ENCODE data around the gene WDR4. TPM values are rescaled to one million over a fixed set of nuclear protein-coding genes. Genes with fewer than 3 reads are reported as not detected.

Gene WDR4
- total and polyA plus RNA-seq, 8 donors: 5.2 to 17.8 (median 8.8) TPM

DNA sequence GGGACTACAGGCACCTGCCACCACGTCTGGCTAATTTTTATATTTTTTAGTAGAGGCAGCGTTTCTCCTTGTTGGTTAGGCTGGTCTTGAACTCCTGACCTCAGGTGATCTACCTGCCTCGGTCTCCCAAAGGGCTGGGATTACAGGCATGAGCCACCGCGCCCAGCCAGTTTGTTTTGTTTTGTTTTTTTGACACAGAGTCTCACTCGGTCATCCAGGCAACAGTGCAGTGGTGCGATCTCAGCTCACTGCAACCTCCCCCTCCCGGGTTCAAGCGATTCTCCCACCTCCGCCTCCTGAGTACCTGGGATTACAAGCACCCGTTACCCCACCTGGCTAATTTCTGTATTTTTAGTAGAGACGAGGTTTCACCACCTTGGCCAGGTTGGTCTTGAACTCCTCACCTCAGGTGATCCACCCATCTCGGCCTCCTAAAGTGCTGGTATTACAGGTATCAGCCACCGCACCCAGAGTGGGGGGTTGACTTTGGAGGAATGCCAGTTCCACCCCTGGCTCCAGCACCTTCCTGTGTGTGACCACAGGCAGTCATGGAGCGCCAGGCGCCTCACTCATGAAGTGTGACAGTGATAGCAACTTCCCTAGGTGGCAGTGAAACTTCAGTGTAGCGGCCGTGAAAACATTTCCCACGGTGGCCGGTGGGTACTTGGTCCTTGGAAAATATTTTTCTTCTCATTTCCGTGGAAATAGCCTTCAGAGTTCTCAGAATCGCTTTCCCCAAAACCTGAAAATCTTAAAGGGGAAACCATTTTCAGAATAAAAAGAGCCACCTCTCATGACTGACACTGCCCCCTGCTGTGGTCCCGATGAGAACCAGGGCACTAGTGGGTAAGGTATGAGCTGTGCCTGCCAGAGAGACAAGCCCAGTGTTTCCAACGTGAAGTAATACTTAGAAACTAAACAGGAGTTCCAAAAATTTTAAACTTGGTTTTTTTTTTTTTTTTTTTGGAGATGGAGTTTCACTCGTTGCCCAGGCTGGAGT lies 48.6 kb downstream of the WDR4 start:
- WGBS, 2 donors: 60 to 63% methylated on average over 25 of the region's 25 CpGs
- FAIRE-seq (no peak), ATAC-seq (peak in 2 of 4 donors; percentile 11 to 25), DNase-seq (peak in 1 of 6 donors; percentile 42)
- Histone ChIP-seq H3K4me1 (no peaks in the 10 kb centered on the region), H3K4me3 (no peak overlapping the region), H3K27ac (no peak overlapping the region), H3K36me3 (no peaks in the 10 kb centered on the region), H3K27me3 (no peaks in the 10 kb centered on the region), H3K9me3 (no peaks in the 10 kb centered on the region)
- intact Hi-C loops (cut with DNase I): no loop called here
- no peak for TF ChIP-seq CTCF (IDR thresholded peaks at IDR 0.05)

- Histone ChIP-seq H3K27ac (no peak overlapping the region), H3K4me3 (no peak overlapping the region), H3K36me3 (no peaks in the 10 kb centered on the region), H3K4me1 (no peaks in the 10 kb centered on the region), H3K27me3 (no peaks in the 10 kb centered on the region), H3K9me3 (no peaks in the 10 kb centered on the region)
- TF ChIP-seq CTCF (IDR thresholded peaks at IDR 0.05): no peak
- intact Hi-C loops (cut with DNase I): loop anchor here in 1 of 3 donors (10.0 kb wide), 1 partner anchor 235 kb away; no protein-coding TSS in a partner anchor
- DNase-seq: peak in 1 of 6 donors; percentile 6
- WGBS, 2 donors: 81 to 87% methylated on average over 4 of the region's 4 CpGs
- ATAC-seq: no peak
- FAIRE-seq: no peak
Observed at GRCh38 chr21:42829954-42830353, 49.4 kb downstream of the WDR4 start.

GRCh38 chr21:42829417-42829816 lies 49.9 kb downstream of the WDR4 start:
- Histone ChIP-seq H3K9me3 (no peaks in the 10 kb centered on the region), H3K36me3 (no peaks in the 10 kb centered on the region), H3K4me3 (no peak overlapping the region), H3K4me1 (no peaks in the 10 kb centered on the region), H3K27ac (no peak overlapping the region), H3K27me3 (no peaks in the 10 kb centered on the region)
- no peak for TF ChIP-seq CTCF (IDR thresholded peaks at IDR 0.05)
- ATAC-seq (no peak), DNase-seq (peak in 1 of 6 donors; percentile 9), FAIRE-seq (no peak)
- intact Hi-C loops (cut with DNase I): loop anchor here in 1 of 3 donors (10.0 kb wide), 1 partner anchor 235 kb away; no protein-coding TSS in a partner anchor
- WGBS, 2 donors: 83 to 89% methylated on average over 9 of the region's 9 CpGs

DNA sequence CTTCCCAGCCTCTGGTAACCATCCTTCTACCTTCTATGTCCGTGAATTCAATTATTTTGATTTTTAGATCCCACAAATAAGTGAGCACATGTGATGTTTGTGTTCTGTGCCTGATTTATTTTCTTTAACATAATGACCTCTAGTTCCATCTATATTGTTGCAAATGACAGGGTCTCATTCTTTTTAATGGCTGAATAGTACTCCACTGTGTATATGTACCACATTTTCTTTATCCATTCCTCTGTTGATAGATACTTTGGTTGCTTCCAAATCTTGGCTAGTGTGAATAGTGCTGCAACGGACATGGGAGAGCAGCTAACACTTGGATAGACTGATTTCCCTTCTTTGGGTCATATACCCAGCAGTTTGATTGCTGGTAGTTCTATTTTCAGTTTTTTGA lies 51.8 kb downstream of the WDR4 start:
- Histone ChIP-seq H3K36me3 (no peaks in the 10 kb centered on the region), H3K4me3 (no peak overlapping the region), H3K9me3 (no peaks in the 10 kb centered on the region), H3K4me1 (no peaks in the 10 kb centered on the region), H3K27ac (no peak overlapping the region), H3K27me3 (no peaks in the 10 kb centered on the region)
- FAIRE-seq (no peak), ATAC-seq (no peak), DNase-seq (no peak)
- WGBS, 2 donors: 66 to 83% methylated on average over 2 of the region's 2 CpGs
- intact Hi-C loops (cut with DNase I): loop anchor here in 1 of 3 donors (10.0 kb wide), 1 partner anchor 233 kb away; no protein-coding TSS in a partner anchor
- TF ChIP-seq CTCF (IDR thresholded peaks at IDR 0.05): no peak

Measured in pancreas (tissue), 10 donors.